ENCODE results near the gene CFD.

GRCh38 chr19:900043-900301 is 40.5 kb downstream of the CFD start:
- TF ChIP-seq CTCF (tag by site-specific recombination; IDR thresholded peaks at IDR 0.05): no peak
- TF ChIP-seq REST (tag by site-specific recombination; IDR thresholded peaks at IDR 0.05): no peak
- TF ChIP-seq PRDM4 (tag by site-specific recombination; IDR thresholded peaks at IDR 0.05): no peak
